ENCODE data around the gene TMEM242.
"Not testable (repeated sequence)": the region's sequence is repeated elsewhere in the genome, so short reads cannot be mapped to it uniquely, and the experiment has no call there.

The TMEM242 gene

DNA sequence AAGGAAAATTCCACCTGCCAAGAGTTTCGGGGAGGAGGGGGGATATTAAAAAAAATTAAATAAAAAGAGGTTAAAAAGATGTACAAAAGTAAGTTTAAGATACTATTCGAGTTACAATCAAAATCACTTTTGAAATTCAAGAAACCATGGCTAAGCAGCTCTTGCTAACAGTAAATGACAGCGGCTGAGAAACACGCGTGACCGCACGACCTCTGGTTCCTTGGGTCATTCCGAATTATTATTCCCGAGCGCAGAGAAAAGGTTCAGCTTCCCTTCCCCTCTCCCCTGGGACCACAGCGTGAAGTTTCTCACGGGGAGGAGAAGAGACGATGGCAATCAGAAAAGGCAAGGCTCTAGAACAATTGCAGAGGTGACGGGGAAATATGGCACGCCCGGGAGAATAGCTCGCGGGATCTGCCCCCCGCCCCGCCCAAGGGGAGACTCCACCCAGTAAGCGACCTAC lies 496 bp downstream of the TMEM242 start:
- DNase-seq: peak; percentile 79

GRCh38 chr6:157316871-157317814 lies 6.2 kb downstream of the TMEM242 start:
- DNase-seq: no peak

DNA sequence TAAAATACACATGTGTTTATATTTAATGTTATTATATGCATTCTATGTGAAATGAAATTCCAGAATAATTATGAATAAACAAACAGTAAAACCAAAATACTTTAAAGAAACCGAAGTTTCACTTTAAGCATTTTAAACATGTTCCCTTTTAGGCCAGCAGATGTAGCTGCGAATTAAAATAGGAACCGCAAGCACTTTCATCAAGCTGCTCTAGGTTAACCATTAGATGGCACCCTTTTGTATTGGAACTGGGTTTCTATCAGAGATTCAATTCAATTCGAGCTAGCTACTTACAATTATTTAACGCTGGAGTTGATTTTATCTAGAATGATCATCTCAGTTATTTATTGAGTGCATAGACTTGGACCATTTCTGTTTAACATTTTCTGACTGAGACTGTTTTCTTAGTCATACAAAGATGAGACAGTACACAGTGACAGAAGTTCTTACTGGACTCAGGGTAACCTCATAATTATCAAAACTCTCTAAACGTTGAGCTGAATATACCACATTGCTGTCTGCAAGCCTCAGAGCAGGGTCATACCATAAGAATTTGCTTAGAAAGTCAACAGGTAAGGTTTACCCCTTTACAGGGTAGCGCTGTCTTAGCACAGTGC lies 8.5 kb downstream of the TMEM242 start:
- DNase-seq: no peak

GRCh38 chr6:157313531-157314467 lies 9.5 kb downstream of the TMEM242 start:
- DNase-seq: no peak

DNA sequence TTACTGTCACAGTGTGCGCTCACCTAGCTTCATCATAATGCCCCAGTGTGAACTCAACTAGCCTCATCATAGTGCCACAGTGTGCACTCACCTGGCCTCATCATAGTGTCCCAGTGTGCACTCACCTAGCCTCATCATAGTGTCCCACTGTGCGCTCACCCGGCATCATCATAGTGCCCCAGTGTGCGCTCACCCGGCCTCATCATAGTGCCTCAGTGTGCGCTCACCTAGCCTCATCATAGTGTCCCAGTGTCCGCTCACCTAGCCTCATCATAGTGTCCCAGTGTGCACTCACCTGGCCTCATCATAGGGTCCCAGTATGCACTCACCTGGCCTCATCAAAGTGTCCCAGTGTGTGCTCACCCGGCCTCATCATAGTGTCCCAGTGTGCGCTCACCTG lies 10.6 kb downstream of the TMEM242 start:
- no peak for DNase-seq

- not testable (repeated sequence) for DNase-seq
These were observed 12.6 kb downstream of the TMEM242 start for GRCh38 chr6:157310693-157311092.

- DNase-seq: no peak
These were observed 15.7 kb downstream of the TMEM242 start for GRCh38 chr6:157307661-157308060.

GRCh38 chr6:157305670-157306653 lies 17.4 kb downstream of the TMEM242 start:
- DNase-seq: no peak

DNA sequence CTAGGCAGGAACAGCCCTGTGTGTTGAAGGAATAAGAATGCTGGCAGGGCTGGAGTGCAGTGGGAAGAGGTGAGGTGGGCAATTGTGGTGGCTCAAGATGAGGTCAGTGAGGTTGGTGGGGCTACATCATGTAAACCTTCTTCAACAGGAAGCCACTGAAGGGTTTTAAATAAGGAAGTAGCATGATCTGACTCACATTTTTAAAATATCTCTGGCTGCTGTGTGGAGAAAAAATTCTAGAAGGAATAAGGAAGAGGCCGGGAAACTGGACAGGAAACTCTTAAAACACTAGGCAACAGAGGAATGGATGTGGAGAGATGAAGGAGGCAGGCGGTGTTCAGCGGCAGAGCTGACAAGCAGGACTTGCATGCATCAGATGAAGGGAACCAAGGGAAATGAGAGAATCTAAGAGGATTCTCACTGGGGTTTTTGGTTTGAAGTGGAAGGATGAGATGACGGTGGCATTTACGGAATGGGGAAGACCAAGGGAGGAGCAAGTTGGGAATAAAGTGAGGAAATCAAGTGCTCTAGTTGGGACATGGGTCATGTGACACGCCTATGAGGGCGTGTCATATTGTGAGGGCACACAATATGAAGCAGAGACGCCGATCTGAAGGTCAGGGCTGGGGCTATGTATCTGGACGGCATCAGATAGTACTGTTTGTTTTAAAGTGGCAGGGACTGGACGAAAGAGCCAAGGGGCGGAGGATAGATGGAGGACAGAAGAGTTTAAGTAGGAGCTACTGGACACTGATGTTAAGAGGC lies 18.2 kb downstream of the TMEM242 start:
- DNase-seq: no peak

GRCh38 chr6:157302736-157303135 lies 20.6 kb downstream of the TMEM242 start:
- DNase-seq: no peak

DNA sequence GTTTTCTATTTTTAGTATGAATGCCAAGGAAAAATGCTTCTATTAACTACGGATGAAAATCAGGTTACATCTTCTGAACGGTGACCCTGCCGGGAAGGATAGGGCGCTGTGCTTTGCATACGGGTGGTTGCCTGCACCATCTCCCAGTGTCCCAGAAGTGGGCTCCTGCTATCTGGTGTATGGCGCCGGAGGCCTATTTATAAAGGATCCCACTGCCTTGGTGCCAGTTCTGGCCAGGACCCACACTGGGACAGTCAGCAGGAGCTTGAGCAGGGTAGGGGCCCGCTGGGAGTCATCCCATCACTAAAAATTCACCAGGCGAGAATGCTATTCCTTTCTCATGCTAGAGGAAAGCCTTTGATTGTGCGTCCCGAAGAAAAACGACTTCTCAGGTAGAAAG lies 22.9 kb downstream of the TMEM242 start:
- DNase-seq: no peak

DNA sequence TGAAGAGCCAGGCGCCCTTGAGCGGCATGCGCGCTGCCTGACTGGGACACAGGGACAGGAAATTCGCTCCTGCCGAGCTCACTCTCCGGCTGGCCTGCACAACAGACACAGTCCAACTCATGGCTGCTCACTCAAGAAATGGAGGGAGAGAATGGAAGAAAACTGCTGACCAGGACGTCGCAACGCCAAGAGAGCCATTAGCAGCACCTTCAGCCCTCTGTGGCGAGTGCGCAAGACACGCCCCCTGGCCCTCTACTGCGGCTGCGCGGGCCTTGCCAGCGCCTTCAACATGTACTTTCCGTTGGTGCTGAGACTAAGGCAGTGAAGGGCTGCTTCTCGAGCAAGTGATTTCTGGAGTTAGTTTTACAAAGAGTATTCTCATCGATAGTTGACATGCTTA lies 23.3 kb downstream of the TMEM242 start:
- no peak for DNase-seq

DNA sequence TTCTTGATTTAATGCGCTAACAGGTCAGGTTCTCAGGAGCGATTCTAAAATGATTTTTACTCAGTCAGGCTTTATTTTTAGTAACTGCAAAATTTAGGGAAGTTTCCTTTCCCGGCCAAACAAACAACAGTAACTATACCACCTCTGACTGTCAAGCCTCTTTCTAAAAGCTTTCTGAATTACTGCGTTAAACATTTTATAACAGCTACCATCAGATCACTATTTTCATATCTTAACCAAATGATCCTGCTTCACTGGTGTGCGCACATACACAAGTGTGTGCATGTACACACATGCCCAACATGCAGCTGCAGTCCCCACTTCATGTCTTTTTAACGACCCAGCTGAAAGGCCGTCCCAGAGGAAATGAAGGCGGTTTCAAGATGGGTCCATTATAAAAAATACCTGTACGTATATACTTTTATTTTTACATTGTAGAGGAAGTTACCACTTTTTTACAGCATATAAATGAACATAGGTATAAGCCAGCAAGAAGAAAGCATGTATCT lies 25.0 kb downstream of the TMEM242 start:
- no peak for DNase-seq

GRCh38 chr6:157294654-157295053 lies 28.7 kb downstream of the TMEM242 start:
- no peak for DNase-seq

- no peak for DNase-seq
These were observed 29.5 kb downstream of the TMEM242 start for GRCh38 chr6:157293780-157294179.

- DNase-seq: no peak
These were observed 31.1 kb downstream of the TMEM242 start for GRCh38 chr6:157292202-157292601.

GRCh38 chr6:157291356-157291755 lies 32.0 kb downstream of the TMEM242 start:
- DNase-seq: no peak

DNA sequence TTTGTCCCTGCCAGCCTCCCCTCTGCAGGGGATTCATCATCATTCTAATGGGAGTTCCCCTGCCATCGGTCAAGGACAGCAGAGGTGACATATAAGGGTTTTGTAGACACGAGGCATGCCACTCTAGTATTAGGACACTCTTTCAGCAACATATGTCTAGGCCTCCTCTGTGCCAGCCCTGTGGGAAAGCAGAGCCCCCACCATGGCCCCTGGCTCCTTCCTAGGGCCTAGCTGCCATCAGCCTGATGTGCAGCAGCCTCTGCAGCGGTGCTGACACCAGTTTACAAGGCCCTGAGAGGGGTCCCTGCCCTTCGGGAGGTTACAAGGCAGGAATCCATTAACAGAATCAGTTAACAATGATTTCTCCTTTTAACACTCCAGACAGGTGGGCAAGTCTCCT lies 32.5 kb downstream of the TMEM242 start:
- no peak for DNase-seq

GRCh38 chr6:157289764-157290163 lies 33.6 kb downstream of the TMEM242 start:
- no peak for DNase-seq

DNA sequence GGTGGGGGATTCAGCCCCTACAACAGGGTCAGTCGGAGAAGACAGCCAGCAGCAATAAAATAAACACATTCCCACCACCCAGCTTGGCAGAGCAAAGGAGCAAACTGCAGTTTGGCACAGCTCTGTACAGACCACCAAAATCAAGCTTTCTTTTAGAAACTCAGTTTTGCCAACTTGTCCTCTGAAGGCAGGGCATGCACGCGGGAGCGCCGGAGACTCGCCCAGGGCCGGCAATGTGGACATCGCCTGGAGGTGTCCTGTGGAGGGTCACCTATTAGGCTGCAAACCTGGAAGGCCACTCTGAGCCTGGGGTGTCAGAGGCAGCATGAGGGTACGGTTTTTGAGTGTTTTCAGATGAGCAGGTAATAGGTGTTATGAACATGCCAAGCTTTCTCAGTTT lies 34.7 kb downstream of the TMEM242 start:
- no peak for DNase-seq

DNA sequence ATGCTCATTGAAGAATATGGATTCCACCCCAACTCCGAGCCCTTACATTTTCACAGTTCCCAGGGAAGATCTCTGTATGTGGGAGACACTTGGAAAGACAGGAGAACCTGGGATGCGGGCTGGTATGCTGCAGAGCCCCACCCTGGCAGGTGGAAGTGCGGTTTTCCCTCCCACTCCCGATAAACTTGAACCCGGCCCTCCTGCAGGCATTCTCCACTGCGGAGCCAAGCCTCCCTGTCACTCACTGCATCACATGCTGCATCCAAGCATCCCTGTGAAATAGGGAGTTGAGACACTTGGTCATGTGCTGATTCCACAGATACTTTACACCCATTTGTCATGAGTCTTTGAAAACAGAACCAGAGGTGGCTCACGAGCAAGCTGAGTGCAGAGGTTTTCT lies 35.4 kb downstream of the TMEM242 start:
- no peak for DNase-seq
